ENCODE results near the gene OGFOD3. TPM values are rescaled to one million over a fixed set of nuclear protein-coding genes. Genes with fewer than 3 reads are reported as not detected.

The OGFOD3 gene
- total and polyA plus RNA-seq, 9 of the 15 experiments (the other 6 are each of a cell fraction or from before 2014, with no cell fraction given) = 0.69 to 44.7 (median 18.9) TPM

DNA sequence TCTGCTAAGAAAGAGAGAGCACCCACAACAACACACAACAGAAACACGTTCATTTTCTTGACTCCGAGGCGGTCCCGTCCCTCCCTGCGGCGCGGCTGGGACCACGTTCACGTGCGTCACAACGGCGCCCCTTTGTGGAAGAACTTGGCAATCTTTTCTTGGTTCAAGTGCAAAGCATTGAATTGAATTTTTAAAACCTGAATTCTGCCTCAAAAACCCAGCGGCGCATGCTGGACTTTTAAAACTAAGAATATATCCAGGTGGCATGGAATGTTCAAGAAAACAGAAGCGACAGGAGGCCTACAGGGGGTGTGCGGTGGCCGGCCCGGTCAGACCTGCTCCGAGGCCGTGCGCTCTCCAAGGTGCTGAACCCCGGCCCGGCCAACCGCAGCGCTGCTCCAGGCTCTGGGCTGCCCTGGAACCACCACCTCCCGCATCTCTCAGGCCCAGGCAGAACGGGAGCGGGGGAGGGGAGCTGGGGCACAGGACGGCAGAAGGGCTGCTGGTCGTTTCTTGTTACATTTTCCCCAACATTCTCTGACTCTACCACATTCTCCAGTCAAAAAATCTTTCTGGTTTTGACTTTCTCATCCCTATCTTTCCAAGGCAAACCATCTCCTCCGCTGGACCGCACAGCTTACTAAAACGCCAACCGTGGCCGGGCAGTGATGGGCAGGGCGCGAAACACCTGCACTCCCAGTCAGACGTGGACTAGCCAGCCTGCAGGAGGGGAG is 3.7 kb downstream of the OGFOD3 start (continued):
- TF ChIP-seq ZNF398 (CRISPR knock-in tag; IDR thresholded peaks at IDR 0.05) = no peak
- TF ChIP-seq, protein P1, sequence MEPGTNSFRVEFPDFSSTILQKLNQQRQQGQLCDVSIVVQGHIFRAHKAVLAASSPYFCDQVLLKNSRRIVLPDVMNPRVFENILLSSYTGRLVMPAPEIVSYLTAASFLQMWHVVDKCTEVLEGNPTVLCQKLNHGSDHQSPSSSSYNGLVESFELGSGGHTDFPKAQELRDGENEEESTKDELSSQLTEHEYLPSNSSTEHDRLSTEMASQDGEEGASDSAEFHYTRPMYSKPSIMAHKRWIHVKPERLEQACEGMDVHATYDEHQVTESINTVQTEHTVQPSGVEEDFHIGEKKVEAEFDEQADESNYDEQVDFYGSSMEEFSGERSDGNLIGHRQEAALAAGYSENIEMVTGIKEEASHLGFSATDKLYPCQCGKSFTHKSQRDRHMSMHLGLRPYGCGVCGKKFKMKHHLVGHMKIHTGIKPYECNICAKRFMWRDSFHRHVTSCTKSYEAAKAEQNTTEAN (CRISPR knock-in tag; IDR thresholded peaks at IDR 0.05) = peak; percentile 72; the same call in 1 of the 2 replicates
- peak; percentile 71; the same call in 1 of the 2 replicates for TF ChIP-seq ZNF263 (CRISPR knock-in tag; IDR thresholded peaks at IDR 0.05; ENCODE audit: borderline replicate concordance)
- no peak for TF ChIP-seq MLLT1 (IDR thresholded peaks at IDR 0.05)
- no peak for TF ChIP-seq ZNF431 (CRISPR knock-in tag; IDR thresholded peaks at IDR 0.05)
- TF ChIP-seq EWSR1 (IDR thresholded peaks at IDR 0.05; ENCODE audit: borderline replicate concordance, low read depth, partially characterized antibody) = no peak
- no peak for TF ChIP-seq ZNF311 (CRISPR knock-in tag; IDR thresholded peaks at IDR 0.05)
- TF ChIP-seq SAFB2 (IDR thresholded peaks at IDR 0.05; ENCODE audit: borderline replicate concordance, low read depth, low read length, severe bottlenecking) = no peak
- no peak for TF ChIP-seq MTF1 (CRISPR knock-in tag; IDR thresholded peaks at IDR 0.05; ENCODE audit: borderline replicate concordance)
- peak in 1 of 2 experiments; percentile 94; a peak in 2 of 4 replicates for TF ChIP-seq TEAD1 (CRISPR knock-in tag; IDR thresholded peaks at IDR 0.05)
- no peak for TF ChIP-seq PHB (CRISPR knock-in tag; IDR thresholded peaks at IDR 0.05)
- no peak for TF ChIP-seq RBM22 (IDR thresholded peaks at IDR 0.05; ENCODE audit: low read depth, low read length, poor library complexity, severe bottlenecking)
- no peak for TF ChIP-seq NR0B1 (IDR thresholded peaks at IDR 0.05; ENCODE audit: partially characterized antibody)
- no peak for TF ChIP-seq ZNF274 (IDR thresholded peaks at IDR 0.05; ENCODE audit: borderline replicate concordance, low read depth, low read length)
- no peak for TF ChIP-seq TBL1XR1 (IDR thresholded peaks at IDR 0.05; ENCODE audit: low read length in 2 of 2)
- no peak for TF ChIP-seq RFX5 (IDR thresholded peaks at IDR 0.05; ENCODE audit: low read depth, low read length)
- no peak for TF ChIP-seq MCM7 (IDR thresholded peaks at IDR 0.05)
- no peak for TF ChIP-seq ZNF764 (CRISPR knock-in tag; IDR thresholded peaks at IDR 0.05; ENCODE audit: low read depth)
- TF ChIP-seq FOXM1 (IDR thresholded peaks at IDR 0.05; ENCODE audit: low read depth) = no peak
- TF ChIP-seq FOXM1 (CRISPR knock-in tag; IDR thresholded peaks at IDR 0.05; ENCODE audit: low read depth) = peak; percentile 97
- no peak for TF ChIP-seq ILF3 (IDR thresholded peaks at IDR 0.05; ENCODE audit: borderline replicate concordance)
- TF ChIP-seq EZH2 (IDR thresholded peaks at IDR 0.05; ENCODE audit: borderline replicate concordance, low read depth, low read length) = no peak
- TF ChIP-seq MXI1 (IDR thresholded peaks at IDR 0.05; ENCODE audit: low read depth, low read length) = no peak
